Neural cell (in vitro differentiated cells): ENCODE results near the gene ADM2. TPM values are rescaled to one million over a fixed set of nuclear protein-coding genes. Genes with fewer than 3 reads are reported as not detected.

Experiments used
- H2AFZ ChIP-seq: fragments of 200-600, 300-800 bp; sonication (generic), shearing (Covaris generic); 2 replicates; pipeline ENCODE4 v1.6.0; 2014; ENCODE audit warnings: low read depth, mild to moderate bottlenecking, antibody characterized with exemption, low read length, moderate library complexity
- H3F3A ChIP-seq: fragments of 200-600 bp; shearing (Covaris generic); 2 replicates; pipeline ENCODE4 v1.6.1; 2016; ENCODE audit warnings: mild to moderate bottlenecking, moderate library complexity, mixed read lengths, antibody characterized with exemption, low read length; ENCODE audit not compliant: insufficient read depth, poor library complexity, severe bottlenecking
- H3K27ac ChIP-seq: fragments of 200-600, 300-800 bp; sonication (generic), shearing (Covaris generic); 2 replicates; pipeline ENCODE4 v1.5.1; 2014; ENCODE audit warnings: mild to moderate bottlenecking, low read length, moderate library complexity
- H3K27me3 ChIP-seq: fragments of 300-800, 200-600 bp; sonication (generic), shearing (Covaris generic); 2 replicates; pipeline ENCODE4 v1.6.0; 2014; ENCODE audit warnings: mild to moderate bottlenecking, low read depth, low read length, moderate library complexity; ENCODE audit not compliant: insufficient read depth
- H3K36me3 ChIP-seq: fragments of 300-800, 200-600 bp; sonication (generic), shearing (Covaris generic); 2 replicates; pipeline ENCODE4 v1.5.1; 2014; ENCODE audit warnings: mild to moderate bottlenecking, antibody characterized with exemption, low read length, moderate library complexity; ENCODE audit not compliant: insufficient read depth
- H3K4me2 ChIP-seq: fragments of 300-800, 200-600 bp; sonication (generic), shearing (Covaris generic); 2 replicates; pipeline ENCODE4 v1.6.0; 2014; ENCODE audit warnings: mild to moderate bottlenecking, low read length
- H3K4me3 ChIP-seq: fragments of 300-800, 200-600 bp; sonication (generic), shearing (Covaris generic); 2 replicates; pipeline ENCODE4 v1.5.1; 2014; ENCODE audit warnings: mild to moderate bottlenecking, low read length, moderate library complexity
- H3K79me2 ChIP-seq: fragments of 200-600 bp; shearing (Covaris generic); replicated peaks from 2 replicates; pipeline ENCODE4 v1.6.0; 2014; ENCODE audit warnings: mild to moderate bottlenecking, low read length, moderate library complexity; ENCODE audit not compliant: insufficient read depth
- H3K9ac ChIP-seq: fragments of 300-800, 200-600 bp; sonication (generic), shearing (Covaris generic); 2 replicates; pipeline ENCODE4 v1.6.1; 2016; ENCODE audit warnings: mild to moderate bottlenecking, low read length, mixed read lengths
- H3K9me2 ChIP-seq: fragments of 200-600 bp; shearing (Covaris generic); 2 replicates; pipeline ENCODE4 v1.6.1; 2016; ENCODE audit warnings: mild to moderate bottlenecking, low read length, mixed read lengths; ENCODE audit not compliant: insufficient read depth
- H3K9me3 ChIP-seq: fragments of 200-600, 300-800 bp; sonication (generic), shearing (Covaris generic); 2 replicates; pipeline ENCODE4 v1.6.1; 2016; ENCODE audit warnings: mild to moderate bottlenecking, mixed run types, low read length, moderate library complexity, mixed read lengths
- H4K20me1 ChIP-seq: fragments of 200-600 bp; shearing (Covaris generic); 2 replicates; pipeline ENCODE4 v1.6.1; 2016; ENCODE audit warnings: mild to moderate bottlenecking, mixed run types; ENCODE audit not compliant: insufficient read depth
- CTCF ChIP-seq: fragments of 450-650 bp; IDR thresholded peaks from 2 replicates; pipeline ENCODE4 v1.5.1; 2014; ENCODE audit warnings: antibody characterized with exemption, mild to moderate bottlenecking, moderate library complexity; ENCODE audit not compliant: poor library complexity, severe bottlenecking
- EP300 ChIP-seq: fragments of 450-650 bp; conservative IDR thresholded peaks from 2 replicates; pipeline ENCODE4 v1.6.1; 2014; ENCODE audit warnings: antibody characterized with exemption, mild to moderate bottlenecking, moderate library complexity; ENCODE audit not compliant: poor library complexity, severe bottlenecking
- EZH2 ChIP-seq: fragments of 200-600, 300-800 bp; shearing (Covaris generic), sonication (generic); IDR thresholded peaks from 2 replicates; pipeline ENCODE4 v1.6.1; 2014; ENCODE audit warnings: antibody characterized with exemption, low read length, borderline replicate concordance, mild to moderate bottlenecking; ENCODE audit not compliant: insufficient read depth, poor library complexity, severe bottlenecking
- MXI1 ChIP-seq: fragments of 450-650 bp; conservative IDR thresholded peaks from 2 replicates; pipeline ENCODE4 v1.6.1; 2014; ENCODE audit warnings: antibody characterized with exemption, mild to moderate bottlenecking; ENCODE audit not compliant: poor library complexity, severe bottlenecking
- POLR2AphosphoS5 ChIP-seq: IDR thresholded peaks from 2 replicates; pipeline ENCODE4 v1.6.1; 2012
- RAD21 ChIP-seq: fragments of 450-650 bp; conservative IDR thresholded peaks from 2 replicates; pipeline ENCODE4 v1.6.1; 2014; ENCODE audit warnings: antibody characterized with exemption, mild to moderate bottlenecking, moderate library complexity
- SMC3 ChIP-seq: fragments of 450-650 bp; conservative IDR thresholded peaks from 2 replicates; pipeline ENCODE4 v1.6.1; 2014; ENCODE audit warnings: antibody characterized with exemption, mild to moderate bottlenecking, moderate library complexity; ENCODE audit not compliant: poor library complexity
- TAF1 ChIP-seq: IDR thresholded peaks from 2 replicates; pipeline ENCODE4 v1.6.1; 2012; ENCODE audit warnings: low read depth
- polyA plus RNA-seq: library from polyadenylated mRNA; depleted of rRNA; stranded (reverse); fragments of >200 nt; gene quantifications from 2 replicates; pipeline ENCODE4 v1.2.3, GENCODE V29; 2014
- TF ChIP-seq, protein P1 (sequence below): IDR thresholded peaks from 2 replicates; pipeline ENCODE4 v1.6.1; 2012; ENCODE audit warnings: borderline replicate concordance

Gene ADM2
- polyA plus RNA-seq, 1 donor from 2014 or later, result not detected

GRCh38 chr22:50522806-50523438 is 41.6 kb downstream of the ADM2 start:
- H3F3A ChIP-seq, result no peaks in the 10 kb centered on the region
- no peak overlapping the region for H3K27ac ChIP-seq
- no peaks in the 10 kb centered on the region for H3K9me2 ChIP-seq
- no peaks in the 10 kb centered on the region for H3K36me3 ChIP-seq
- H4K20me1 ChIP-seq, result no peaks in the 10 kb centered on the region
- TF ChIP-seq MXI1 (no peak), CTCF (no peak), RAD21 (no peak), EP300 (no peak), SMC3 (no peak), POLR2AphosphoS5 (no peak), EZH2 (no peak), TAF1 (no peak)
- TF ChIP-seq, protein P1, sequence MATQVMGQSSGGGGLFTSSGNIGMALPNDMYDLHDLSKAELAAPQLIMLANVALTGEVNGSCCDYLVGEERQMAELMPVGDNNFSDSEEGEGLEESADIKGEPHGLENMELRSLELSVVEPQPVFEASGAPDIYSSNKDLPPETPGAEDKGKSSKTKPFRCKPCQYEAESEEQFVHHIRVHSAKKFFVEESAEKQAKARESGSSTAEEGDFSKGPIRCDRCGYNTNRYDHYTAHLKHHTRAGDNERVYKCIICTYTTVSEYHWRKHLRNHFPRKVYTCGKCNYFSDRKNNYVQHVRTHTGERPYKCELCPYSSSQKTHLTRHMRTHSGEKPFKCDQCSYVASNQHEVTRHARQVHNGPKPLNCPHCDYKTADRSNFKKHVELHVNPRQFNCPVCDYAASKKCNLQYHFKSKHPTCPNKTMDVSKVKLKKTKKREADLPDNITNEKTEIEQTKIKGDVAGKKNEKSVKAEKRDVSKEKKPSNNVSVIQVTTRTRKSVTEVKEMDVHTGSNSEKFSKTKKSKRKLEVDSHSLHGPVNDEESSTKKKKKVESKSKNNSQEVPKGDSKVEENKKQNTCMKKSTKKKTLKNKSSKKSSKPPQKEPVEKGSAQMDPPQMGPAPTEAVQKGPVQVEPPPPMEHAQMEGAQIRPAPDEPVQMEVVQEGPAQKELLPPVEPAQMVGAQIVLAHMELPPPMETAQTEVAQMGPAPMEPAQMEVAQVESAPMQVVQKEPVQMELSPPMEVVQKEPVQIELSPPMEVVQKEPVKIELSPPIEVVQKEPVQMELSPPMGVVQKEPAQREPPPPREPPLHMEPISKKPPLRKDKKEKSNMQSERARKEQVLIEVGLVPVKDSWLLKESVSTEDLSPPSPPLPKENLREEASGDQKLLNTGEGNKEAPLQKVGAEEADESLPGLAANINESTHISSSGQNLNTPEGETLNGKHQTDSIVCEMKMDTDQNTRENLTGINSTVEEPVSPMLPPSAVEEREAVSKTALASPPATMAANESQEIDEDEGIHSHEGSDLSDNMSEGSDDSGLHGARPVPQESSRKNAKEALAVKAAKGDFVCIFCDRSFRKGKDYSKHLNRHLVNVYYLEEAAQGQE, result no peak
- H3K4me3 ChIP-seq, result no peak overlapping the region
- no peak overlapping the region for H2AFZ ChIP-seq
- H3K9me3 ChIP-seq, result no peaks in the 10 kb centered on the region
- no peaks in the 10 kb centered on the region for H3K27me3 ChIP-seq
- no peak overlapping the region for H3K9ac ChIP-seq
- no peaks in the 10 kb centered on the region for H3K79me2 ChIP-seq
- H3K4me2 ChIP-seq, result no peak overlapping the region

- Histone ChIP-seq H3K36me3 (no peaks in the 10 kb centered on the region), H4K20me1 (no peaks in the 10 kb centered on the region), H3K4me2 (no peak overlapping the region), H3K27ac (no peak overlapping the region), H3K9me2 (no peaks in the 10 kb centered on the region), H3K27me3 (no peaks in the 10 kb centered on the region), H3K9ac (no peak overlapping the region), H3K4me3 (no peak overlapping the region), H3K79me2 (no peaks in the 10 kb centered on the region), H3K9me3 (no peaks in the 10 kb centered on the region), H2AFZ (no peak overlapping the region), H3F3A (no peaks in the 10 kb centered on the region)
- no peak for TF ChIP-seq EP300
- no peak for TF ChIP-seq CTCF
- no peak for TF ChIP-seq MXI1
- TF ChIP-seq EZH2, result no peak
- no peak for TF ChIP-seq TAF1
- no peak for TF ChIP-seq RAD21
- TF ChIP-seq SMC3, result no peak
- TF ChIP-seq POLR2AphosphoS5, result no peak
- TF ChIP-seq, protein P1, result no peak
These were observed 42.1 kb downstream of the ADM2 start for GRCh38 chr22:50523458-50523805.
